ENCODE measurements around the gene LTBP3.

Gene LTBP3

DNA sequence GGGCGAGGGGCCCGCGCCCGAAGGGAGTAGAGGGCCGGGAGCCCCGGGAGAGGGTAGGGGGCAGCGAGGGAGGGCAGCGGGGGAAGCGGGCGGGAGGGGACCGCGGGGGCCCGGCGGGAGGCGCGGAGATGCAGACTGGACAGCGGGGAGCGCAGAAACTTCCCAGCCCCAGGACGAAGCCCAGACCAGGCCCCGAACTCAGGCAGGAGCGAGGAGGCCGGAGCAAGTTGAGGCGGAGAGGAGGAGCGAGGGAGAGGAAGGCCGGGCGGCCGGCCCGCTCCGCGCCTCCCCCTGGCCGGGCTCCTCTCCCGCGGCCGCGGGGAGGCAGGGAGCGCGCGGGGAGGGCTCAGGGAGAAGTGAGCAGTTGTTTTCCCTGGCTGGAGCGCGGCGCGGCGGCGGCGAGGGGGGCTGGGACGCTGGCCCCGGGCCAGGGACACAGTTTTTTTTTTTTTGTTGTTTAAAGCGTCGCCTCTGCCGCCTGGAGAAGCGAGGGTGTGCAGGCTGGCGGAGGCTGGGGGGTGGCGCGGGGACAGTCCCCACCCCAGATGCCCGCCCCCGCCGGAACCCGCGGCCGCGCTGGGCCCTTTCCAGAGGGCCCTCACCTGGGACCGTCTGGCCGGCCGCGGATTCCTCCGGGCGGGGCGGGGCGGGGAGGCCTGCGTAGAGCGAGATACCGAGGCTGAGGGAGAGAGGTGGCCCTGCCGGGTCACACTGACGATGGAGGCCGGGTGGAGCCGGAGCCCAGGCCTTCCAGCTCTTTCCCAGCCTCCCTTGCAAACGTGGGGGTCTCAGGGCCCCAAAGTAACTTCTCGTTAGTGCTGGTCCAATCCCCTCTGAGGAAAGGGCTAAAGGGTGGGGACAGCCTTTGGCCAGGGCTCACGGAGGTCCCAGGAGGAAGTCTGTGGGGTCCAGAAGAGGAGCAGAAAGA lies at the start of gene LTBP3:
LTBP3 (minus strand) TSS at position 358 of the 928 bp plus-strand sequence. CDS start 400 bp downstream, outside the sequence.
- peak; percentile 26 to 34 for DNase-seq

DNA sequence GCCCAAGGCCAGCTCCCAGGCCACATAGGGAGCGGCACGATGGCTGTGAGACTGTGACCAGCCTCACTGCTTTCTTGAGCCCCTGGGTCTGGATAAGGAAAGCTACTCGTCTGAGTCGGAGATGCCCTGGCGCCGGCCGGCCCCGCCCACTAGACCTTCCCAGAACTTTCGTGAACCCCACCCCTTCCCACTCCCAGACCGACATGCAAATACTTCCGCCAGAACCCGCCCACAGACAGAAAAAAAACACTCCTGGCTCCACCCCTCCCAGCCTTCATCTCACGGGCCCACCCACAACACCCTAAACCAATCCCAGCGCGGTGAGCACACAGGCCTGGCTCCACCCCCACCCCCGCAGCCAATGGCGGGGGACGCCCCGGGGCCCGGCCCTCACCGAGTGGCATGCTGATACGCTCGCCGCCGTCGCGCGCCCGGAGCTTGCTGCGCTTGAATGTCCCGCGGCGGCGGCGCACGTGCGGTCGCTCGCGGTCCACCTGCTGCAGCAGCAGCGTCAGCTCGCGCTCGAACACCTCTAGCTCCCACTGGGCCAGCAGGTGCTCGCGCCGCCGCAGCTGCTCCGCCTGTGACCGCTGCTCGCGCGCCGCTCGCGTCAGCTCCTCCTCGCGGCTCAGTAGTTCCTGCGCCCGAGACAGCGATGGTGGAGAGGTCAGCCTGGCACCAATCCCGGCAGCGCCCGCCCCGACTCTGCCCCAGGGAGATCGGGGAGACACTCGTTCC lies 48.9 kb upstream of the LTBP3 start:
- DNase-seq = no peak

DNA sequence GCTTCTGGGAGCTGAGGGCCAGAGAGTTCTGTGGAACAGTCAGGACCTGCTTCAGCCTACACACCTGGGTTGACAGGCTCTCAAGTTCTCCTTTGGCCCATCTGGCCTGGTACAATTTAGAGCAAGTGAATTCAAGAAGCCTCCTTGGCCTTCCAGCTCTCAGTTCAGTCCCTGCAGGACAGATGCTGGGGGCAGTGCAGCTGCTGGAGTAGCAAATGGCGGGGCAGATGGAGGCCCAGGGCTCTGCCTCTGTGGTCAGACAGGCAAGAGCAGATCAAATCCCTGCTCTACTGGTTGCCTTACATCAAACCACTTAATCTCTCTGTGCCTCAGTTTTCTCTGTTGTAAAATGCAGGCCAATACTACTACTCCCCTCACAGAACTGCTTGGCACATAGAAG lies 46.1 kb upstream of the LTBP3 start:
- no peak for DNase-seq

DNA sequence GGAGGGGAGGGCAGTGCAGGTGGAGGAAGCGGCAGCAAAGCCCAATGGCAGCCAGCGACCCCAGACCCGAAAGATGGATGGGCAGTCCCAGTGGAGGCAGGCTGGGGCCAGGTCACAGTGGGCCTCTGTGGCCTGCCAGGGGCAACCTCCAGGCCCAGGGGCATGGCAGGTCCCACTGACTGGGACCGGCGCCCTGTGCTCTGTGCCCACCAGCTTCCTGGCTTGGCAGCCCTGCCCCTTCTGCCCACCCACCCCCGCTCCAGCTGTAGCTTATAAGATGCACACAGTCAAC lies 41.7 kb upstream of the LTBP3 start:
- no peak for DNase-seq

DNA sequence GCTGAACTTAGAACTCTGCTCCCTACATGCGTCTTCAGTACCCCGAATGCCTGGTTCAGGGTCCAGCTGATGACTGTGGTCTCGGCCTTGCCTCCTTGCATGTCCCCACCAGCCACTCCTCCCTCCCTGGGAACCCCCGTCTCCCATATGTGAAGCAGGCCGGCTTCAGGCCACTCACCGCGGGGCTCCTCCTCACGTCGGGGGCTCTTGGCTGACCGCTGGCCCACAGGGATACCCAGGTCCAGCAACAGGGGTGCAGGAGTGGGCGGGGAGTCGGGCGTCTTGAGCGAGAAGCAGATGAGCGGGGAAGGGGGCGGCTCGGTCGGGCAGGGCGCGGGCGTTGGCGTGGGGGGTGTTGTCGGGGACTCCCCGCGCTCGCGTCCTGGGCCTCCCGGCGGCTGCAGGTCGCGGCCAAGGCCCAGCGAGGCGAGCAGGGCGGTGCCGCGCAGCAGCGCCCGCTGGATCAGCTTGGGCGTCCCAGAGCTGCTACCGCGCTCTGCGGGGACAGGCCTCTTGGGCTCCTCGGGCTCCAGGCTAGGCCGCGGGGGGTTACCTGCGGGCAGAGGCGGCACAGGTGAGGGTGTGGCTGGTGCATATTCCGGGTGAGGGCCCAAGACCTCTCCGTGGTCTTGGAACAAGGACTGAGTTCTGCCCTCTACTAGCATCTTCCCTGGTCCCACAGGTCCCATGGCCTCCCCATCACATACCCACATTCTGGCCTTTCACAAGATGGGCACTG lies 41.2 kb upstream of the LTBP3 start:
- DNase-seq = no peak

DNA sequence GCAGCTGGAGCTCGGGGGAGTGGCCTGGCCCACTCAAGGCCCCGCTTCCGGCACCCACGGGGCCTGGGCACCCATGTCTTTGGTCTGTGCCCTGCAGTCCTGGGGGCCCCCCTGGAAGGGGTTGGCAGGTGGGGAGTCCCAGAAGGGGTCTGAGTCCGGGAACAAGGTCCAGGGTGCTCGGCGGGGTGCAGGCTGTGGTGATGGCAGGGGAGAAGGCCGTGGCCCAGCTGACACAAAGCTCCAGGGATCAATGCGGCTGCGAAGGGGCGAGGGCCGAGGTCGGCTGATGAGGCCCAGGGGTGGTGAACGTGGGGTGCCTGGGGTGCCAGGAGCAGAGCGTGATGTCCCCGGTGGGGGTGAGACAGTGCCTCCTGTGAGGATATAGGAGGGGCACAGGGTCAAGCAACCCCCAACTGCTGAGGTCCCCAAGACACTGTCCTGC lies 40.1 kb upstream of the LTBP3 start:
- DNase-seq = no peak

DNA sequence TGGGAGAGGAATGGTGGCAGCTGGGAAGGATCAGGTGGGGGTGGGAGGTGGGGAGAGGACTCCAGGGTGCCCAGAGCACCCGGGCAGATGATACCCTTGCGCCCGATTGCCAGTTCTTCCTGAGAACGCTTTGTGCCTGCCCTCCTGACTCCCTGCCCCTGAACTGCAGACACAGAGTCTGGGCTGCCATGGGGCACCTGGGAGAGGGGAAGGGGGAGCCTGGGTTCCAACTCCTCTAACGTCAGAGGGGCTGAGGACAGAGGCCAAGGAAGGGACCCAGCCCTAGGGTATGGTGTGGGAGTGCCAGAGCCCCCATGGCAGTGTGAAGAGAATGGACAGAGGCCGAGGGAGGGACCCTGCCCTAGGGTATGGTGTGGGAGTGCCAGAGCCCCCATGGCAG lies 38.4 kb upstream of the LTBP3 start:
- DNase-seq = no peak

DNA sequence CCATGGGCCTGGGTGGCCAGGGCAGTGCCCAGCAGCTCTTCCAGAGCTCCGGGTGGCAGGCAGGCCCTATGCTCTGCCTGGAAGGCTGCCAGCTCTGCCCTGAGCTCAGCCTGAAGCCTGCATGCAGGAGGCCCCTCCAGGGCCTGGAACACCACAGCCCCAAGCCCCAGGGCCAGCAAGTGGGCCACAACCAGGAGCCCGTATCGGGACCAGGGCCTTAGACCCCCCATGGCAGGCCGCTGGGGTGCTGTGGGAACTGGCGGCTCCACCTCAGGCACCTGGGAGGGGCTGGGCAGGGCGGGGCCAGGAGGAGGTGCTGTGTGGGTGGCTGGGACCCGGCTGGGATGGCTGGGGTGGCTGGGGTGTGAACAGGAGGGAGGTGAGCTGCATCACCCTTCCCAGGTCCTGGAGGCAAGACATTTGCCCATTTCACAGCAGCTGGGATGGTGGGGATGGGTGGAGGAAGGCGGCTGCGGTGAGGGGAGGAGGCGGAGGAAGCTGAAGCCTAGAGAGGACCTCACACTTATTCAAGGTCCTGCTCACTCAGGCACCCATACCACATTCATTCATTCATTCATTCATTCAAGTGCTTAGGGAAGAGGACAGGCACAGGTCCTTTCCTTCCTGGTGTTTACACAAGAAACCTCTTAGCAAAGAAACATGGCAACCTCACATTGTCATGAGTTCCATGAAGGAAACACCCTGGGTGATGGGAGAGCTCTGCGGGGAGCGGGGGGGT lies 37.6 kb upstream of the LTBP3 start, which contains the start of gene KCNK7:
KCNK7 (minus strand) TSS at position 258 of the 739 bp plus-strand sequence; CDS start at position 230, 28 bp downstream.
- DNase-seq = no peak

DNA sequence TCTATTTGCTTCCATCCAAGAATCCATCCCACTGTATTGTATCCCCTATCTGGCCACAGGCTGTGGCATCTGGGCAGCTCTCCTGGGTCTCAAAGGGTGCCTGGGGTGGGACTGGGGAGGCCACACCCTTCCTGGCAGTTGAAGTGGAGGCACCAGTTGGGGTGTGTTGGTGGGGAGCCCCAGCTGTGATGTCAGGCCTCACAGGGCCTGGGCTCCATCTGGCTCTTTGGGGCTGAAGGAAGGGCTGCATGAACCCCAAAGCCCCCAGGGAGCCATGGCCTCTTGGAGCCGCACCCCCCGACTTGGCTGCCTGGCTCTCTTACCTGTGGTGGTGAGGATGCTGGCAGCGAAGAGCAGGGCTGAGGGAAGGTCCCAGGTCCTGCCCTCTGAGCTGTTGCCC lies 37.0 kb upstream of the LTBP3 start:
- DNase-seq = no peak

DNA sequence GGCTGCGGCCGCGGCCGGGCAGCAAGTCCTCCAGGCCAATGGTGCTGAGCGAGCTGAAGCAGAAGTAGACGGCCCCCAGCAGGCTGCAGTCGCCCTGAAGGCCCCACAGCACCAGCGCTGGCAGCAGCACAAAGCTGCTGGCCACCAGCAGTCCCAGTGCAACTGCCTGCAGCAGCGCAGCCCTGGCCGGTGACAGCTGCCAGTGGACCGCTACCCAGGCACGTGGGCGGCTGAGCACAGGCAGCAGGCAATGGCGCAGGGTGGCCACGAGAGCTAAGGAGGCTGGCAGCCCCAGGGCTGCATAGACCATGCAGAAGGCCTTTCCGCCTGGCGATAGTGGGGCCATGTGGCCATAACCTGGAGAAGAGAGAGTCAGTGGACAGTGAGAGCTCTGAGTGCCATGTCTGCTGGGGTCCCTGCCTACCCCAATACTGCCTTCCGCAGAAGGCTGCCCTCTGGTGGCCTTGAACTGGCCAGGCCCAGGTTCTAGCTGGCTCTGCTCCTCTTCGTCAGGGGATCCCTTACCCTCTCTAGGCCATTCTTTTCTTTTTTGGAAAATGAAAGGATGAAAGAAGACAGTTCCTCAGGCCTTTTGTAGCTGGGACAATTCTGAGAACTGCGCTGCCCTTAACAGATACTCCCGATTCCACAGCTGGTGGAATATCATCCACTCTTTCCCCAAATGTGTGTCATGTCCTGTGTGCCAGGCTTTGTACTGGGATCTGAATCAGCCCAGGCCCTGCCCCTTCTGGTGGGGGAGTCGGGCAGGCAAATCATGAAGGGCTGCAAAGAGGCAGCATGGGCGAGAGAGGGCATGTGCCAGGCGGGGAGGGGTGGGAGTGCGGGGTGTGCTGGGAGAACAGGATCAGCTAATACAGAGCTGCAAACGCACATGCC lies 35.6 kb upstream of the LTBP3 start:
- DNase-seq = peak in 1 of 2 experiments; percentile 11

DNA sequence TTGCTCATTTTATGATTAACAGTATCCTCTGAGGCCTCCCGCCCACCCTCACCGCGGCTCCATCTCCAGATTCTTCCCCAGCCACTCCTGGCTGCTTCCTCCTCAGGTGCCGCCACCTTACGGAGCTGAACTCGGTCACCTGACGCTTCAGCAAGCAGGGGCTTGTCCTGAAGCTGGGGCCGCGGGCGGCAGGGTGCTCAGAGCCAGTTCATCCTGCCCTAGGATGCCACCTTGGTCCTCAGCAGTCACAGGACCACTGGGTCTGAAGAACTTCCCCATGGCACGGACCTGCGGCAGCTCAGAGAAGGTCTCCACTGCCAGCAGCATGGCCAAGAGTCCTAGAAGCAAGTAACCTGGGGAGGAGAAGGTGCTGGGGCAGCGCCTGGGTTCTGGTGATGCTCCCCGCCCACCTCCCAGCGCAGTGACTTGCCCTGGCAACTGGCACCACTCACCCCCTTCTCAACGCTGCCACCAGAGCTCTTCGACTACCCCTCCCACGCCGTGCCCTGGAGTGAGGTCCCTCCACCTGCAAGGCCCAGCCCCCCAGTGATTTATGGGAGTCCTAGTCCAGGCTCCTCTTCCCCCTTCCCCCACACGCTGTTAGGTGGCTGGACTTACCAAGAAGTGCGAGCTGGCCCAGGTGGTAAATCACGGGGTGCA lies 34.8 kb upstream of the LTBP3 start:
- no peak for DNase-seq

DNA sequence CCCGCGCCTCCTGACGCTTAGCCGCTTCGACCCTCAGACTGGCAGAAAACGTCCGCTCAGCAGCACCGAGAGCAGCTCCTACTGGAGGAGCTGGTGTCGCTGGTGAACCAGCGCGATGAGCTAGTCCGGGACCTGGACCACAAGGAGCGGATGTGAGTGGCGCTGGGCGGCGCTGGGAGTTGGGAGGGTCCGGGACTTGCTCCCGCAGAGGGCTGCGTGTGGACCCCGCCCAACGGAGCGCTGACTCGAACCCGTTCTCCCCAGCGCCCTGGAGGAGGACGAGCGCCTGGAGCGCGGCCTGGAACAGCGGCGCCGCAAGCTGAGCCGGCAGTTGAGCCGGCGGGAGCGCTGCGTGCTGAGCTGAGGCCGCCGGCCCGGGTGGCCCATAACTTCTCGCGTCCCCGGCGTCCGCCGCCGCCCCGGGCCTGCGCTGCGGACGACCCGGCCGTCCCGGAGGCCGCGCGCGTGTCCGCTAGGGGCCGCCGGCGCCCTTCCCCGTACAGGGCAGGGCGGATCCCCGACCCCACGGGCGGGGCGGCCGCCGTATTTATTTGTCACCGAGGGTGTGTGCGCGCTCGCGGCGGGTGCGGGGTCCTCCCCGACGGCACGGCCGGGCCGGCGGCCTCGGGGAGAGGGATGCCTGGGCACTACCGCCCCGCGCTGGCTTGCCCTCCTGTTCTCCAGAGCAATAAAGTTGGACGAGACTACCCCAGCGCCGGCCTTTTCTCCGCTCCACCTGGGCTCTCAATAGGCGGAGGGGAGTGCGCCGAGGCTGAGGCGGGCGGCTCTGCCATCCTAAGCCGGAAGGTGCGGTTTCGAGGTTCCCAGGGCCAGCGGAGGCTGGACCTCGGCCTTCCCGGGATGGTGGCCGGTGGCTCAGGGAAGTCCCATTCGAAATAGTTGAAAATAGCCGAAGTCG lies 34.0 kb upstream of the LTBP3 start:
- DNase-seq = no peak

DNA sequence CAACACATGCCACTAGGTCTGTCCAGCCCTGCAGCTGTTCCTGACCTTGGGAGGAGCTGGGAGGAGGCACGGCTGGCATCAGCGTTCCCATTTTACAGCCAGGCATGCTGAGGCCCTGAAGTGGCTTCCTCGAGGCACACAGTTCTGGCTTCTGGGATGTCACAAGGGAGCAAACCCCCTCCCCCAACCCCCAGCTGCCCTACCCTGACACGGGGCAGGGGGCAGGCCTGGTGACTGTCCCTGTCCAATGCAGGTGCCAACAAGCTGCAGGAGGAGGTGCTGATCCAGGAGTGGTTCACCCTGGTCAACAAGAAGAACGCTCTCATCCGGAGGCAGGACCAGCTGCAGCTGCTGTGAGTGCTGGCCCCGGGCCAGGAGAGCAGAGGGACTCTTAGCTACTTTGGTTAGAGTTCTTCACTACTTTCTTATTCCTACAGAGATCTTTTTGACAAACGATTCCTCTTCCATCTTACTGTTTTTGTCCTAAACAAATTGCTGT lies 32.1 kb upstream of the LTBP3 start:
- DNase-seq = no peak

DNA sequence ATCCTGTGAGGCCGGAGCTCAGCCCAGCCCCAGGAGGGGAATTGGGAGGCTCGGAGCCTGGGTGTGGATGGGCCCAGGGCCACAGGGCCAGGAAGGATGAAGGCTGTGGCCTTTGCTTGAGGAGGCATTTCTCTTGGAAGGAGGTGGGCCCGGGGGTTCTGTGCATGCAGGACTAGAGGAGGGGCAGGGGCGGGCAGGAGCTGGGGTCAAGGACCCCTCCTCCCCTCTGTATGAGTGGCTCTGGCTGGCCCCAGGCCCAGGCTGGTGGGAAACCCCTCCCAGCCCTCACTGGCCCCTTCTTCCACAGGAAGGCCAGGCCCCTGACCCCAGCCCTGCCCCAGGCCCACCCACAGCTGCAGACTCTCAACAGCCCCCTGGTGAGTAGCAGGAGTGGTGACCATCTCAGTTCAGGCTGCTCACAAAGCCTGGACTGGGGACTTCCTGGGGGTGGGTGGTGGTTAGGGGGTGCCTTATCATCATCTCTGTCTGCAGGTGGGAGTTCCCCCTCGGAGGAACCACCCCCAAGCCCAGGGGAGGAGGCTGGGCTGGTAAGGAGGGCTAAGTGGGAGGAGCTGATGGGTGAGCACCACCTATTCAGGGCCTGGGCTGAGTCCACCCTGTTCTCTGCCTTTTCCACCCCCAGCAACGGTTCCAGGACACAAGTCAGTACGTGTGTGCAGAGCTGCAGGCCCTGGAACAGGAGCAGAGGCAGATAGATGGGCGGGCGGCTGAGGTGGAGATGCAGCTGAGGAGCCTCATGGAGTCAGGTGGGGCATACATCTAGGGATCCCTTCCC lies 31.5 kb upstream of the LTBP3 start:
- DNase-seq = no peak

DNA sequence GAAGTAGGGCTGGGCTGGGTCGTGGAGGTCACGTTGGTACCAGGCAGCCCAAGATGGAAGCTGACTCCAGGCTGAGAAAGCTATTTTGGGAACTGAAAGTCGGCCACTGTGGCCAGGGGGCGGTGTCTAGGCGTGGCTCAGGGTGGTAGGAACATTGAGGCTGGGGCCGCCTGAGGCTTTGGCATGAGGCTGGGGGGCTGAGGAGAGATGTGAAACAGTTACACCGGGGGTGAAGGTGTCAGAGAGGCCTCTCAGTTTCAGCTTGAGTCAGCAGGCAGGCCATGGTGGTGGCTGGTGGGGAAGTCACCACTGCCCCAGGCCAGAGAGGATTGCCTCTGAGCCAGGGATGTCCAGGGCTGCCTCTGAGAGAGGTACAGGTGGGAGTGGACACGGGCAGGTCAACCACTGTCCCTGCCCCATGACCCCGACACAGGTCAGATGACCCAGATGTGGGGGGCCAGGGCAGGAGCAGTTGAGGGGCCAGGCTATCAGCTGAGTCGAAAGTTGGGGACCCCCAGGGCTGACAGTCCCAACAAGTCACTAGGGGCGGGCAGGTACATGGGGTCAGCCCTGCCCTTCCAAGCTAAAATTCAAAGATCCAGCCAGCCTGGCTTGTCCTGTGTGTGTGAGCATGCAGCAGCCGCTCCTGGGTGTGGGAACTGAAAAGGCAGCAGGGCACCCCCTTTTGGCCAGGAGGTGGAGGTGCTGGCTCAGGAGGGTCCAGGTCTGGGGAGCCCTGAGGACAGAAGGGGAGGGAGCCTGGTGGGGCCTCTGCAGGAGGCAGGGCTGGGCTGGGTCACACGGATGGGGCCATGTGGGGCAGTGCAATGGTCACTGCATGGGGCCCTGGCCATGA lies 30.3 kb upstream of the LTBP3 start:
- peak; percentile 52 to 66 for DNase-seq

DNA sequence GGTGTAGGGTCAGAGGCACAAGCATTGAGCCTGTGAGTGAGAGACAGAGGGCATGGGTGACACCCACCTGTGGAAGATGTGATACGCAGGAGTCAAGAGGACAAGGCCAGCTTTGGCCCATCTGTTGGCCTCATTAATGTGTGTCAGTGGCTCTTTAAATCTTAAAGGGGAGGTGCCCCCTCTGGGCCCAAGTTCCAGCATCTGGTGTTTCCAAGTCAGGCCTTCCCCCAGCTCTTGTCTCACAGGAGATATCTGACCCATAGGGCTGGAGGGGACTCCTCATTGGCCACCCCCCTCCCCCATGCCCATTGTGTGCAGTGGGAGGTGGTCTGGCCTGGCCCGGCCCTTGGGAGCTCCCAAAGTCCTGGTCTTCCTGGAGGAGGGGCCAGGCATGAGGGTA lies 28.5 kb upstream of the LTBP3 start:
- DNase-seq = no peak

DNA sequence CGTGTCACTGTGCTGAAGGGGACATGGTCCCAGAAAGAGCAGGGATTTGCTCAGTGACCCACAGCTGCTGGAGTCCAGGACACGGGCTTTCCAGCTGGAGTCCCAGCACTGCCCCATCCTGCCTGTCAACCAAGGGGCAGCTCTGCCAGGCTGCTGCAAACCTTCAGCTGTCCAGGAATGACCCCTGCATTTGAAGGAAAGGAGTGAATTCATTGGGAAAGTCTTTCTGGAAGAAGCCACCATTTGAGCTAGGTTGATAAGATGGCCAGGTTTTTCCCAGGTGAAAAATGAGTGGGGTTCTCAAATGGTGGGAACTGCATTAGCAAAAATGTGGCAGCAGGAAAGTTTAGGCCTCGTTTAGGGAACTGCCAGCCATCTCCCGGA lies 28.1 kb upstream of the LTBP3 start:
- no peak for DNase-seq

Measured in AML-193 (cell line).